Sigmoid colon (tissue), 7 donors: Measurements from ENCODE around the gene BCAS3. TPM values are rescaled to one million over a fixed set of nuclear protein-coding genes. Genes with fewer than 3 reads are reported as not detected.

Source experiments
- DNase-seq: peaks from one replicate; pipeline ENCODE4 v3.0.0-alpha.2; 2019
- H3K27ac ChIP-seq, 4 donors: fragments of 200-600 bp; sonication (generic); one replicate each; pipeline ENCODE4 v1.5.1; 2016 to 2019; ENCODE audit warnings: mild to moderate bottlenecking in 1 of 4
- H3K27me3 ChIP-seq, 3 donors: fragments of 200-600 bp; sonication (generic); one replicate each; pipeline ENCODE4 v1.5.1; 2019; ENCODE audit warnings: mild to moderate bottlenecking in 1 of 3
- H3K36me3 ChIP-seq, 4 donors: fragments of 200-600 bp; sonication (generic); one replicate each; pipeline ENCODE4 v1.5.1; 2016 to 2019
- H3K4me1 ChIP-seq, 4 donors: fragments of 200-600 bp; sonication (generic); one replicate each; pipeline ENCODE4 v1.5.1; 2017 to 2019
- H3K4me3 ChIP-seq, 4 donors: fragments of 200-600 bp; sonication (generic); one replicate each; pipeline ENCODE4 v1.5.1; 2017 to 2019; ENCODE audit warnings: mild to moderate bottlenecking in 2 of 4, moderate library complexity in 1 of 4
- H3K9me3 ChIP-seq, 4 donors: fragments of 200-600 bp in 3 of 4; sonication (generic) in 3 of 4; one replicate each; pipeline versions ENCODE4 v1.5.1 to v1.6.1; 2013 to 2019
- CTCF ChIP-seq, 4 experiments: fragments of 450-650 bp in 3 of 4; fragments of 200-600 bp in 1 of 4; IDR thresholded peaks; one replicate each; pipeline ENCODE4 v1.5.1; 2016 to 2019; ENCODE audit warnings: antibody characterized with exemption in 4 of 4, mild to moderate bottlenecking in 3 of 4, moderate library complexity in 2 of 4
- EP300 ChIP-seq, 4 donors: sonication (generic); formaldehyde crosslinking; IDR thresholded peaks; one replicate each; pipeline ENCODE4 v1.6.1; 2017; ENCODE audit warnings: antibody characterized with exemption in 4 of 4
- POLR2A ChIP-seq, 2 donors: fragments of 450-650 bp; IDR thresholded peaks; one replicate each; pipeline ENCODE4 v1.6.1; 2016; ENCODE audit warnings: antibody characterized with exemption in 2 of 2, mild to moderate bottlenecking in 2 of 2, moderate library complexity in 2 of 2
- POLR2AphosphoS5 ChIP-seq, 4 donors: sonication (generic); formaldehyde crosslinking; IDR thresholded peaks; one replicate each; pipeline ENCODE4 v1.6.1; 2017; ENCODE audit warnings: antibody characterized with exemption in 4 of 4
- WGBS, 2 donors: extraction: QIAGEN DNeasy Blood & Tissue Kit; methylation state at CpG; one replicate each; pipeline ENCODE4 v1.1.7; 2013; 5-methylcytosine and 5-hydroxymethylcytosine counted together
- intact Hi-C: fragments of 100-400 bp; cut with DNase I; formaldehyde crosslinking; loops from one replicate; pipeline ENCODE4 v1.15.1; 2023
- polyA plus RNA-seq, 3 donors: library from polyadenylated mRNA; stranded (reverse); fragments of 200-250 nt; gene quantifications; one replicate each; pipeline ENCODE4 v1.2.3, GENCODE V29; 2013
- total RNA-seq, 4 donors: library from RNA; depleted of rRNA; stranded (reverse); fragments of >200 nt; gene quantifications; one replicate each; pipeline ENCODE4 v1.1.0, GENCODE V29; 2016
- donor health status: healthy with polysubstance abuse.
- donor health status: Bipolar disorder and iron deficiency.
- donor health status: healthy.

Gene BCAS3
- total and polyA plus RNA-seq, 7 donors: 6.3 to 38.5 (median 28.5) TPM

- Histone ChIP-seq H3K27ac (no peak overlapping the region), H3K4me1 (peaks cover 0 to under 1% (median under 1%) of the 10 kb centered on the region in 4 donors), H3K9me3 (no peaks in the 10 kb centered on the region), H3K4me3 (no peak overlapping the region), H3K27me3 (no peaks in the 10 kb centered on the region), H3K36me3 (no peaks in the 10 kb centered on the region)
- intact Hi-C loops: no loop called here
- WGBS, 2 donors: 77 to 97% methylated on average over 6 of the region's 6 CpGs
- no peak for TF ChIP-seq CTCF (IDR thresholded peaks at IDR 0.05)
- TF ChIP-seq EP300 (IDR thresholded peaks at IDR 0.05): no peak
- TF ChIP-seq POLR2A (IDR thresholded peaks at IDR 0.05): no peak
- no peak for DNase-seq
Observed at GRCh38 chr17:61343576-61343975, 665.9 kb downstream of the BCAS3 start.

- Histone ChIP-seq H3K27me3 (no peaks in the 10 kb centered on the region), H3K36me3 (no peaks in the 10 kb centered on the region), H3K27ac (no peak overlapping the region), H3K4me3 (no peak overlapping the region), H3K4me1 (no peaks in the 10 kb centered on the region), H3K9me3 (no peaks in the 10 kb centered on the region)
- 91 to 94% methylated on average over 6 of the region's 6 CpGs for WGBS, 2 donors
- TF ChIP-seq POLR2A (IDR thresholded peaks at IDR 0.05) (no peak), EP300 (IDR thresholded peaks at IDR 0.05) (no peak), CTCF (IDR thresholded peaks at IDR 0.05) (no peak), POLR2AphosphoS5 (IDR thresholded peaks at IDR 0.05) (no peak)
- intact Hi-C loops: no loop called here
- DNase-seq: no peak
Observed at GRCh38 chr17:61345061-61345460, 667.4 kb downstream of the BCAS3 start.

GRCh38 chr17:61345825-61346666, 668.4 kb downstream of the BCAS3 start:
- 80 to 90% methylated on average over 7 of the region's 7 CpGs for WGBS, 2 donors
- Histone ChIP-seq H3K36me3 (no peaks in the 10 kb centered on the region), H3K27ac (no peak overlapping the region), H3K4me3 (no peak overlapping the region), H3K9me3 (no peaks in the 10 kb centered on the region), H3K27me3 (no peaks in the 10 kb centered on the region), H3K4me1 (no peaks in the 10 kb centered on the region)
- TF ChIP-seq EP300 (IDR thresholded peaks at IDR 0.05) (no peak), POLR2A (IDR thresholded peaks at IDR 0.05) (no peak), POLR2AphosphoS5 (IDR thresholded peaks at IDR 0.05) (no peak), CTCF (IDR thresholded peaks at IDR 0.05) (no peak)
- intact Hi-C loops: no loop called here
- no peak for DNase-seq

- no peaks in the 10 kb centered on the region for H3K27me3 ChIP-seq
- H3K4me3 ChIP-seq: no peak overlapping the region
- H3K27ac ChIP-seq: no peak overlapping the region
- DNase-seq: no peak
- whole genome bisulfite sequencing, 2 donors: 92 to 94% methylated on average over 3 of the region's 3 CpGs
- no peaks in the 10 kb centered on the region for H3K4me1 ChIP-seq
- no peaks in the 10 kb centered on the region for H3K9me3 ChIP-seq
- intact Hi-C loops: no loop called here
- TF ChIP-seq POLR2AphosphoS5 (IDR thresholded peaks at IDR 0.05) (no peak), POLR2A (IDR thresholded peaks at IDR 0.05) (no peak), CTCF (IDR thresholded peaks at IDR 0.05) (peak in 1 of 4 experiments; percentile 15)
- no peaks in the 10 kb centered on the region for H3K36me3 ChIP-seq
Observed at GRCh38 chr17:61349350-61349749, 671.7 kb downstream of the BCAS3 start.
